ENCODE data around the gene TNS3. TPM values are rescaled to one million over a fixed set of nuclear protein-coding genes. Genes with fewer than 3 reads are reported as not detected.

TNS3 gene
- total RNA-seq, 2 experiments from 2014 or later = not detected

- no peak overlapping the region for H3K27ac Mint-ChIP-seq
- ChIA-PET POLR2A (no interaction called here), CTCF (no interaction called here)
- H3K36me3 Mint-ChIP-seq (ENCODE audit: low read depth) = no peaks in the 10 kb centered on the region
- H3K4me3 Mint-ChIP-seq = no peak overlapping the region
- no peaks in the 10 kb centered on the region for H3K4me1 Mint-ChIP-seq
- no peaks in the 10 kb centered on the region for H3K27me3 Mint-ChIP-seq
- DNase-seq = no peak
- no peaks in the 10 kb centered on the region for H3K9me3 Mint-ChIP-seq
Observed at GRCh38 chr7:47332681-47333553, 249.0 kb downstream of the TNS3 start.

GRCh38 chr7:47332213-47332612 lies 249.7 kb downstream of the TNS3 start:
- Mint-ChIP-seq H3K27ac (no peak overlapping the region), H3K36me3 (ENCODE audit: low read depth) (no peaks in the 10 kb centered on the region), H3K4me1 (no peaks in the 10 kb centered on the region), H3K27me3 (no peaks in the 10 kb centered on the region), H3K4me3 (no peak overlapping the region), H3K9me3 (no peaks in the 10 kb centered on the region)
- POLR2A ChIA-PET = no interaction called here
- CTCF ChIA-PET = no interaction called here
- DNase-seq = no peak

- Mint-ChIP-seq H3K4me1 (no peaks in the 10 kb centered on the region), H3K9me3 (no peaks in the 10 kb centered on the region), H3K27ac (no peak overlapping the region), H3K36me3 (ENCODE audit: low read depth) (no peaks in the 10 kb centered on the region), H3K4me3 (no peak overlapping the region), H3K27me3 (no peaks in the 10 kb centered on the region)
- no peak for DNase-seq
- ChIA-PET CTCF (no interaction called here), POLR2A (no interaction called here)
Observed at GRCh38 chr7:47331179-47331565, 250.7 kb downstream of the TNS3 start.

DNA sequence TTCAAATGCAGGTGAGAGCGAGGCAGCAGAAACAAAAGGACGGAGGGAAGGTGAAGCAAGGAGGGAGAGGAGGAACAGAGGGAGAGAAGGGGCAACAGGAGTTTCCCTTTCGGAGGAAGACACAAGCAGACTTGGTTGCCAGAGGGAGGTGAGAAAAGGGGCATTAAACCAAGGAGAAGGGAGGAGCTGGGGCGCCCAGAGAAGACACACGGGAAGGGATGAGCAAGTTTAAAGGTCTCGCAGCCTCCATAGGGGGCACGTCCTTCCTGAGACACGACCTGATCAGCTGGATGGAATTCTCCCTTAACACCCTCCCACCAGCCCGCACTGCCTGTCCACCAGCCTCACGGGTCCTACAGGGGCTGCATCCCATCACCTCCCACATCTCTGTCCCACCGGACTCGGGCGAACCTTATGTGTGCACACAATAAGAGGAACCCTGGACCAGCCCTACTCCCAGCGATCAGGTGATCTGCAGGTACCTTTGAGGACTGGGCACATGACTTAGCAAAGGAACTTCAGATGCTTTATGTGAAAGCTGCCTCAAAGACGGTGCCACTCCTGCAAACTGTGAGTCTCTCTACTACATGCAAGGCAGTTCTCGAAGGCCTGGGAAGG lies 251.2 kb downstream of the TNS3 start:
- Mint-ChIP-seq H3K36me3 (ENCODE audit: low read depth) (no peaks in the 10 kb centered on the region), H3K4me3 (no peak overlapping the region), H3K27me3 (no peaks in the 10 kb centered on the region), H3K4me1 (no peaks in the 10 kb centered on the region), H3K9me3 (no peaks in the 10 kb centered on the region), H3K27ac (no peak overlapping the region)
- ChIA-PET POLR2A (no interaction called here), CTCF (no interaction called here)
- DNase-seq = no peak

- Mint-ChIP-seq H3K27ac (no peak overlapping the region), H3K36me3 (ENCODE audit: low read depth) (no peaks in the 10 kb centered on the region), H3K9me3 (no peaks in the 10 kb centered on the region), H3K4me1 (no peaks in the 10 kb centered on the region), H3K27me3 (no peaks in the 10 kb centered on the region), H3K4me3 (no peak overlapping the region)
- POLR2A ChIA-PET = no interaction called here
- CTCF ChIA-PET = no interaction called here
- DNase-seq = no peak
Observed at GRCh38 chr7:47330026-47330425, 251.9 kb downstream of the TNS3 start.

DNA sequence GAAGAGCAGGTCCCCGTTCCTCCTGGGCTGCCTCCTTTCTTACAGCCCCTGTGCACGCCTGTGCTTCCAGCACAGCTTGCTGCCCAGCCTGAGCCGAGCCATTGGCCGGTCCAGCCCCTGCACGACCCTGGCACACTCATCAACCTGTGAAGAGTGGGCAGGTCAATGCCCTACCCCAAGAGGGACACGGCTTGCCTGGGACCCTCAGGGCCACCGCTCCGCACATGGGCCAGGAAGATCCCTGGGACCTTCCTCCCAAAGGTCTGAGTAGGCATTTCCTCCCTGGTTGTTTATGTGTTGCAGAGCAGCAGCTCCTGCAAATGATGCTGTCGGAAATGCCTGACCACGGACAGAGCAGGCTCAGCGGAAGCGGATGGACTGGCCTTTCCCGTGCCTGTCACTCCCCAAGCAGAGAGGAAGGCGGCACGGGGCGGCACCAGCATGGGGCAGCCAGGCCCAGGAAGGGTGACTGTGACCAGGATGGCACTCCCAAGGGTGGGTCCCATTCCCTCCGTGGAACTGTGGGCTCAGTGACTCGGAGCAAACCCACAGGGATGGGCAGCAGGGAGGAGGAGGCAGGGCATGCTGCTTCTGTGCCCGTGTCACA lies 252.5 kb downstream of the TNS3 start:
- no peaks in the 10 kb centered on the region for H3K36me3 Mint-ChIP-seq (ENCODE audit: low read depth)
- CTCF ChIA-PET = no interaction called here
- DNase-seq = no peak
- POLR2A ChIA-PET = no interaction called here
- no peaks in the 10 kb centered on the region for H3K27me3 Mint-ChIP-seq
- H3K9me3 Mint-ChIP-seq = no peaks in the 10 kb centered on the region
- H3K4me1 Mint-ChIP-seq = no peaks in the 10 kb centered on the region
- no peak overlapping the region for H3K27ac Mint-ChIP-seq
- no peak overlapping the region for H3K4me3 Mint-ChIP-seq

GRCh38 chr7:47328392-47329319 lies 253.3 kb downstream of the TNS3 start:
- H3K36me3 Mint-ChIP-seq (ENCODE audit: low read depth) = no peaks in the 10 kb centered on the region

GRCh38 chr7:47327698-47328391 lies 254.1 kb downstream of the TNS3 start:
- ChIA-PET POLR2A (no interaction called here), CTCF (no interaction called here)
- H3K9me3 Mint-ChIP-seq = no peaks in the 10 kb centered on the region
- H3K27me3 Mint-ChIP-seq = no peaks in the 10 kb centered on the region
- H3K27ac Mint-ChIP-seq = no peak overlapping the region
- DNase-seq = no peak
- H3K4me1 Mint-ChIP-seq = no peaks in the 10 kb centered on the region
- H3K36me3 Mint-ChIP-seq (ENCODE audit: low read depth) = no peaks in the 10 kb centered on the region
- H3K4me3 Mint-ChIP-seq = no peak overlapping the region

More at GRCh38 chr7:47328392-47329319, 253.3 kb downstream of the TNS3 start:
- no peaks in the 10 kb centered on the region for H3K4me1 Mint-ChIP-seq
- H3K27me3 Mint-ChIP-seq = no peaks in the 10 kb centered on the region
- CTCF ChIA-PET = no interaction called here
- H3K9me3 Mint-ChIP-seq = no peaks in the 10 kb centered on the region
- no peak overlapping the region for H3K4me3 Mint-ChIP-seq
- POLR2A ChIA-PET = no interaction called here
- no peak overlapping the region for H3K27ac Mint-ChIP-seq
- no peak for DNase-seq

- H3K4me1 Mint-ChIP-seq = no peaks in the 10 kb centered on the region
- H3K36me3 Mint-ChIP-seq (ENCODE audit: low read depth) = no peaks in the 10 kb centered on the region
- POLR2A ChIA-PET = no interaction called here
- no peak overlapping the region for H3K27ac Mint-ChIP-seq
- no peak overlapping the region for H3K4me3 Mint-ChIP-seq
- H3K27me3 Mint-ChIP-seq = no peaks in the 10 kb centered on the region
- DNase-seq = no peak
- H3K9me3 Mint-ChIP-seq = no peaks in the 10 kb centered on the region
- CTCF ChIA-PET = no interaction called here
Observed at GRCh38 chr7:47327346-47327697, 254.6 kb downstream of the TNS3 start.

- H3K27me3 Mint-ChIP-seq = no peaks in the 10 kb centered on the region
- no peak overlapping the region for H3K27ac Mint-ChIP-seq
- no peaks in the 10 kb centered on the region for H3K4me1 Mint-ChIP-seq
- H3K4me3 Mint-ChIP-seq = no peak overlapping the region
- CTCF ChIA-PET = no interaction called here
- no peaks in the 10 kb centered on the region for H3K9me3 Mint-ChIP-seq
- no peak for DNase-seq
- POLR2A ChIA-PET = no interaction called here
- no peaks in the 10 kb centered on the region for H3K36me3 Mint-ChIP-seq (ENCODE audit: low read depth)
Observed at GRCh38 chr7:47326808-47327207, 255.1 kb downstream of the TNS3 start.

DNA sequence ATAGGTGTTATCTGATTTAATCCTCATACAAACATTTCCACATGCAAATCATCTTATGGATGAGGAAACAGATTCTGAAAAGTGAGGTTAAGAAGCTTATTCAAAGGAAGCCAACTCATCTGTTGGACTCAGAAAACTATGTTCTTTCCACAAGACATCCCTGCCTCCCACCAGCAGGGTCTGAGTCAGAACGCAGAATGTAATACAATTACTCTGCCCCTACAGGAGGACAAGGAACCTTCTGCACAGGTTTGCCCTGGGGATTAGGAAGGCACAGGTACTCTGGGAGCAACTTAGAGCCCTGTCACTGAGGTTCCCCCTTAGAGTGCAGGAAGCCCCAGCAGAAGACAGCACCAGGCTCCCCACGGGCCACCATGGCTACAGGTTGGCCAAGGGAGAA lies 255.7 kb downstream of the TNS3 start:
- H3K4me1 Mint-ChIP-seq = no peaks in the 10 kb centered on the region
- no peaks in the 10 kb centered on the region for H3K9me3 Mint-ChIP-seq
- CTCF ChIA-PET = no interaction called here

DNA sequence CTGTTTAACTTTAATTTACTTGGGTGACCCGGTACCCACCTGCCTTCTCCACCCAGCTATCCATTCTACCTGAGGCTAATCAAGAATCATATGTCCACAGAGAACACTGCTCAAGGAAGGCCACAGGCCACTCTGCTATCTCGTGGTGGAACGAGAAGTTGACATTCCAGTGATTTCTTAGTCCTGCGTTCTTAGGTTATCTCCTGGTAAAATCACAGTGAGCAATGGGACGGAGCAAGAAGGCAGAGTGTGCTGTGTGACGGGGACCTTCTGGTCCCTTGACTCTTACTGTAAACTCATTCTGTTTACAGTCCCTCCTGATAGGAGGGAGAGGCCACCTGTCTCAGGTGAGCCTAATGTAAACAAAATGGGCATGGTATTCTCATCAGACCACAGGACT lies 256.6 kb downstream of the TNS3 start:
- POLR2A ChIA-PET = no interaction called here
- Mint-ChIP-seq H3K4me3 (no peak overlapping the region), H3K9me3 (no peaks in the 10 kb centered on the region), H3K27ac (no peak overlapping the region), H3K27me3 (no peaks in the 10 kb centered on the region), H3K4me1 (no peaks in the 10 kb centered on the region), H3K36me3 (ENCODE audit: low read depth) (no peaks in the 10 kb centered on the region)
- no peak for DNase-seq
- CTCF ChIA-PET = no interaction called here

More for the DNA sequence above, 255.7 kb downstream of the TNS3 start:
- Mint-ChIP-seq H3K27me3 (no peaks in the 10 kb centered on the region), H3K36me3 (ENCODE audit: low read depth) (no peaks in the 10 kb centered on the region), H3K4me3 (no peak overlapping the region), H3K27ac (no peak overlapping the region)
- no peak for DNase-seq
- POLR2A ChIA-PET = no interaction called here

DNA sequence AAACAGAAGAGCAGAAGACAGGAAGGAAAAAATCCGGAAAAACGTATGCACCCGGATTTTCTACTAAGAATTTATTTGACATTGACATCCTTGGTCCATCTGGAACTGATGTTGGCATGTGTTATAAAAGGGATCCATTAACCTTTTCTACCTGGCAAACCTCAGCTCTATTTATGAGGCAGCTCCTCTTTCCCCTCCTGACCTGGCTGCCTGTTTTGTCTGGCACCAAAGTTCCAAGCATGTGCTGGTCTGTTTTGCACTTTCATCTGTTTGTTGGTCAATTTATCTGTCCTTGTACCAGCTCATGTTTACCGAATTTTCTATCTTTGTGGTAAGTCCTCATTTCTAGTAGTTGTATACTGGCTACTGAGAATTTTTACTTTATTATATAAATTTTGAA lies 258.0 kb downstream of the TNS3 start:
- CTCF ChIA-PET = no interaction called here

More for the DNA sequence above, 258.0 kb downstream of the TNS3 start:
- Mint-ChIP-seq H3K27ac (no peak overlapping the region), H3K4me1 (no peaks in the 10 kb centered on the region), H3K9me3 (no peaks in the 10 kb centered on the region), H3K27me3 (no peaks in the 10 kb centered on the region), H3K36me3 (ENCODE audit: low read depth) (no peaks in the 10 kb centered on the region), H3K4me3 (no peak overlapping the region)
- DNase-seq = no peak
- POLR2A ChIA-PET = no interaction called here

Data from activated CD4-positive, alpha-beta T cell treated with anti-CD3 and anti-CD28 coated beads, Interleukin-2, amount 10 ng/mL, durations not matched to agents 7 days and 5 days (primary cell).